ENCODE data around the gene KATNAL2. TPM values are rescaled to one million over a fixed set of nuclear protein-coding genes. Genes with fewer than 3 reads are reported as not detected.

The KATNAL2 gene
- total RNA-seq, 2 donors from 2014 or later, result 2.2 to 3.7 TPM

- H3K27ac ChIP-seq, result no peak overlapping the region
- H3K4me1 ChIP-seq, result peaks cover 0 to 4% of the 10 kb centered on the region in 2 donors
- H3K4me3 ChIP-seq, result no peak overlapping the region
- H3K27me3 ChIP-seq, result no peaks in the 10 kb centered on the region
- peaks cover 49% of the 10 kb centered on the region for H3K36me3 ChIP-seq
- TF ChIP-seq CTCF (IDR thresholded peaks at IDR 0.05), result no peak
- DNase-seq (ENCODE audit: low spot score), result no peak
- H3K9me3 ChIP-seq, result no peaks in the 10 kb centered on the region
These were observed 197.8 kb downstream of the KATNAL2 start for GRCh38 chr18:47115205-47115604.

- no peaks in the 10 kb centered on the region for H3K9me3 ChIP-seq
- no peaks in the 10 kb centered on the region for H3K27me3 ChIP-seq
- no peak for TF ChIP-seq CTCF (IDR thresholded peaks at IDR 0.05)
- peaks cover 19% of the 10 kb centered on the region for H3K36me3 ChIP-seq
- DNase-seq (ENCODE audit: low spot score), result no peak
- H3K4me3 ChIP-seq, result no peak overlapping the region
- peaks cover 0 to 4% of the 10 kb centered on the region in 2 donors for H3K4me1 ChIP-seq
- H3K27ac ChIP-seq, result no peak overlapping the region
These were observed 201.6 kb downstream of the KATNAL2 start for GRCh38 chr18:47118981-47119380.

- Histone ChIP-seq H3K9me3 (no peaks in the 10 kb centered on the region), H3K36me3 (peaks cover 5% of the 10 kb centered on the region), H3K27ac (no peak overlapping the region), H3K27me3 (no peaks in the 10 kb centered on the region), H3K4me3 (no peak overlapping the region), H3K4me1 (peaks cover 0 to 4% of the 10 kb centered on the region in 2 donors)
- no peak for DNase-seq (ENCODE audit: low spot score)
- no peak for TF ChIP-seq CTCF (IDR thresholded peaks at IDR 0.05)
These were observed 203.0 kb downstream of the KATNAL2 start for GRCh38 chr18:47120428-47120827.

GRCh38 chr18:47121146-47121545, 203.7 kb downstream of the KATNAL2 start:
- no peak for DNase-seq (ENCODE audit: low spot score)
- TF ChIP-seq CTCF (IDR thresholded peaks at IDR 0.05), result no peak
- peaks cover 0 to 4% of the 10 kb centered on the region in 2 donors for H3K4me1 ChIP-seq
- H3K27ac ChIP-seq, result no peak overlapping the region
- peaks cover 3% of the 10 kb centered on the region for H3K36me3 ChIP-seq
- H3K27me3 ChIP-seq, result no peaks in the 10 kb centered on the region
- no peak overlapping the region for H3K4me3 ChIP-seq
- no peaks in the 10 kb centered on the region for H3K9me3 ChIP-seq

- H3K4me3 ChIP-seq, result no peak overlapping the region
- TF ChIP-seq CTCF (IDR thresholded peaks at IDR 0.05), result no peak
- H3K9me3 ChIP-seq, result no peaks in the 10 kb centered on the region
- no peaks in the 10 kb centered on the region for H3K27me3 ChIP-seq
- H3K27ac ChIP-seq, result no peak overlapping the region
- no peak for DNase-seq (ENCODE audit: low spot score)
- H3K4me1 ChIP-seq, result peaks cover 0 to 10% of the 10 kb centered on the region in 2 donors
- H3K36me3 ChIP-seq, result peaks cover 1% of the 10 kb centered on the region
These were observed 223.9 kb downstream of the KATNAL2 start for GRCh38 chr18:47141289-47141688.

- H3K36me3 ChIP-seq, result no peaks in the 10 kb centered on the region
- no peak overlapping the region for H3K4me3 ChIP-seq
- no peak for DNase-seq (ENCODE audit: low spot score)
- TF ChIP-seq CTCF (IDR thresholded peaks at IDR 0.05), result no peak
- H3K9me3 ChIP-seq, result no peaks in the 10 kb centered on the region
- no peaks in the 10 kb centered on the region for H3K27me3 ChIP-seq
- no peak overlapping the region for H3K27ac ChIP-seq
- H3K4me1 ChIP-seq, result peaks cover 0 to 10% of the 10 kb centered on the region in 2 donors
These were observed 225.8 kb downstream of the KATNAL2 start for GRCh38 chr18:47143153-47143552.

Data from right atrium auricular region (tissue), 2 donors.